ENCODE results near the gene RAB11FIP3. TPM values are rescaled to one million over a fixed set of nuclear protein-coding genes. Genes with fewer than 3 reads are reported as not detected.

The RAB11FIP3 gene
- total RNA-seq, 2 donors from 2014 or later: 19.9 to 43.8 TPM

GRCh38 chr16:378821-379182 is 46.6 kb upstream of the RAB11FIP3 start:
- peaks cover 32% of the 10 kb centered on the region for H3K36me3 ChIP-seq
- H3K4me1 ChIP-seq: peaks cover 0 to 42% of the 10 kb centered on the region in 2 donors
- no peak for DNase-seq (ENCODE audit: low spot score)
- no peaks in the 10 kb centered on the region for H3K27me3 ChIP-seq
- TF ChIP-seq, protein P1, sequence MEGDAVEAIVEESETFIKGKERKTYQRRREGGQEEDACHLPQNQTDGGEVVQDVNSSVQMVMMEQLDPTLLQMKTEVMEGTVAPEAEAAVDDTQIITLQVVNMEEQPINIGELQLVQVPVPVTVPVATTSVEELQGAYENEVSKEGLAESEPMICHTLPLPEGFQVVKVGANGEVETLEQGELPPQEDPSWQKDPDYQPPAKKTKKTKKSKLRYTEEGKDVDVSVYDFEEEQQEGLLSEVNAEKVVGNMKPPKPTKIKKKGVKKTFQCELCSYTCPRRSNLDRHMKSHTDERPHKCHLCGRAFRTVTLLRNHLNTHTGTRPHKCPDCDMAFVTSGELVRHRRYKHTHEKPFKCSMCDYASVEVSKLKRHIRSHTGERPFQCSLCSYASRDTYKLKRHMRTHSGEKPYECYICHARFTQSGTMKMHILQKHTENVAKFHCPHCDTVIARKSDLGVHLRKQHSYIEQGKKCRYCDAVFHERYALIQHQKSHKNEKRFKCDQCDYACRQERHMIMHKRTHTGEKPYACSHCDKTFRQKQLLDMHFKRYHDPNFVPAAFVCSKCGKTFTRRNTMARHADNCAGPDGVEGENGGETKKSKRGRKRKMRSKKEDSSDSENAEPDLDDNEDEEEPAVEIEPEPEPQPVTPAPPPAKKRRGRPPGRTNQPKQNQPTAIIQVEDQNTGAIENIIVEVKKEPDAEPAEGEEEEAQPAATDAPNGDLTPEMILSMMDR (IDR thresholded peaks at IDR 0.05): no peak
- no peak overlapping the region for H3K4me3 ChIP-seq
- no peak overlapping the region for H3K27ac ChIP-seq
- no peaks in the 10 kb centered on the region for H3K9me3 ChIP-seq

DNA sequence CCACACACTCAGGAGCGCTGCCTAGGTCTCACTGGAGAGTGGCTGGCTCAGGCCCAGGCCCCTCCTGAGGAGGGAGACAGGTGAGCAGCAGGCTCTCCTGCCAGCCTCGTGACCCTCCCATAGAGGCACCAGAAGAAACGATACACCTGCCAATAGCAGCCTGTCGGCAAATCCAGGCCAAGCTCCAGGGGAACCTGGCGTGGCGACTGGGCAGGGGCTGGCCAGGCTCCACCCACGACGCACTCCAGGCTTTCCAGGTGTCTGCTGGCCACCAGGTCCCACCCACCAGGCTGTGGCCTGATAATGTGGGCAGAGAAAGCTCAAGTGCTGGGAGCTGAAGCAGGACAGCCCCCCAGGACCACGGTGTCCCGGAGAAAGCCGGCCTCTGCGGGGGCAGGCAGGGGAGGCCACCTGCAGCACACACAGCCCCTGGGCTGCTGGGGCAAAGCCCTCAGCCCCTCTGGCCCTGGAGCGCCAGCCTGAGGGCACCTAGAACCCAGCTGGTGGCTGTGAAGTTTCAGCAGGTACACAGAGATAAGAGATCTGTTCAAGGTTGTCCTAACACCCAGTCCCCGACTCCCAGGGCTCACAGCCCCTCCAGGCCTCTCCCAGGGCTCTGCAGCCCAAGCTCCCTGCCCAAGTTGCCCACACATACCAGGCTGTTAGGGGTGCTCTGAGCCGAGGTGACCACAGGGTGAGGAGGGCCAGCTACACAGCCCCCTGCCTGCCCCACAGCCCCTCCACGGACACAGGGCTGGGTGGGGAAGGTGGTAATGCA is 46.1 kb upstream of the RAB11FIP3 start:
- no peak overlapping the region for H3K4me3 ChIP-seq
- peaks cover 0 to 48% of the 10 kb centered on the region in 2 donors for H3K4me1 ChIP-seq
- DNase-seq (ENCODE audit: low spot score): no peak
- H3K27me3 ChIP-seq: no peaks in the 10 kb centered on the region
- H3K9me3 ChIP-seq: no peaks in the 10 kb centered on the region
- TF ChIP-seq, protein P1 (IDR thresholded peaks at IDR 0.05): no peak
- H3K36me3 ChIP-seq: peaks cover 27% of the 10 kb centered on the region
- H3K27ac ChIP-seq: no peak overlapping the region

DNA sequence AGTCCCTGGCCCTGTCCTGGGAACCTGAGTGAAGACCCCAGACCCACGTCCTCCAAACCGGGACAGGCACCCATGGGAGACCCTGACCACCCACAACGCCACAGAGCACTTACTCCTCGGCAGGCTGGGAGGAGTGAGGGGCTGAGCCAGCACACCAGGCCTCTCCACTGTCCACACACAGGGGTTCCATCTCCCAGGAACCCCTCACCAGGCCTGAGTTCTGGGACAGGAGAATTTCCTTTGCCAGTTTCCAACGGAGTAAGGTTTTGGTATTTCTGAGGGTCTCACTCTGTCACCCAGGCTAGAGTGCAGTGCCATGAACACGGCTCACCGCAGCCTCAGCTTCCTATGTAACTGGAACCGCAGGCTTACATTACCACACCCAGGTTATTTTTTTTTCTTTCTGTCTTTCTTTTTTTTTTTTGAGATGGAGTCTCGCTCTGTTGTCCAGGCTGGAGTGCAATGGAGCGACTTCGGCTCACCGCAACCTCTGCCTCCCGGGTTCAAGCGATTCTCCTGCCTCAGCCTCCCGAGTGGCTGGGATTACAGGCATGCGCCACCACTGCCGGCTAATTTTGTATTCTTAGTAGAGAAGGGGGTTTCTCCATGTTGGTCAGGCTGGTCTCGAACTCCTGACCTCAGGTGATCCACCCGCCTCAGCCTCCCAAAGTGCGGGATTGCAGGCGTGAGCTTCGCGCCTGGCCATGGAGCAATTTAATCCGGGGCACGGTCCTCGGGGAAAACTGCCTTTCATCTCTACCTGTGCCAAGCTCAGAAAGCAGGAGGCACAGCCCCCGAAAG is 45.3 kb upstream of the RAB11FIP3 start:
- Histone ChIP-seq H3K4me3 (peak overlapping the region in 1 of 2 donors; percentile 97), H3K27me3 (no peaks in the 10 kb centered on the region), H3K9me3 (no peaks in the 10 kb centered on the region), H3K4me1 (peaks cover 0 to 50% of the 10 kb centered on the region in 2 donors), H3K27ac (peak overlapping the region in 1 of 2 donors; percentile 75), H3K36me3 (peaks cover 20% of the 10 kb centered on the region)
- TF ChIP-seq, protein P1 (IDR thresholded peaks at IDR 0.05): no peak
- no peak for DNase-seq (ENCODE audit: low spot score)

GRCh38 chr16:380762-381011 is 44.8 kb upstream of the RAB11FIP3 start:
- Histone ChIP-seq H3K27me3 (no peaks in the 10 kb centered on the region), H3K4me3 (peak overlapping the region; percentile 95 to 97), H3K36me3 (peaks cover 18% of the 10 kb centered on the region), H3K4me1 (peaks cover 0 to 50% of the 10 kb centered on the region in 2 donors), H3K9me3 (no peaks in the 10 kb centered on the region), H3K27ac (peak overlapping the region in 1 of 2 donors; percentile 75)
- no peak for DNase-seq (ENCODE audit: low spot score)
- TF ChIP-seq, protein P1 (IDR thresholded peaks at IDR 0.05): no peak

DNA sequence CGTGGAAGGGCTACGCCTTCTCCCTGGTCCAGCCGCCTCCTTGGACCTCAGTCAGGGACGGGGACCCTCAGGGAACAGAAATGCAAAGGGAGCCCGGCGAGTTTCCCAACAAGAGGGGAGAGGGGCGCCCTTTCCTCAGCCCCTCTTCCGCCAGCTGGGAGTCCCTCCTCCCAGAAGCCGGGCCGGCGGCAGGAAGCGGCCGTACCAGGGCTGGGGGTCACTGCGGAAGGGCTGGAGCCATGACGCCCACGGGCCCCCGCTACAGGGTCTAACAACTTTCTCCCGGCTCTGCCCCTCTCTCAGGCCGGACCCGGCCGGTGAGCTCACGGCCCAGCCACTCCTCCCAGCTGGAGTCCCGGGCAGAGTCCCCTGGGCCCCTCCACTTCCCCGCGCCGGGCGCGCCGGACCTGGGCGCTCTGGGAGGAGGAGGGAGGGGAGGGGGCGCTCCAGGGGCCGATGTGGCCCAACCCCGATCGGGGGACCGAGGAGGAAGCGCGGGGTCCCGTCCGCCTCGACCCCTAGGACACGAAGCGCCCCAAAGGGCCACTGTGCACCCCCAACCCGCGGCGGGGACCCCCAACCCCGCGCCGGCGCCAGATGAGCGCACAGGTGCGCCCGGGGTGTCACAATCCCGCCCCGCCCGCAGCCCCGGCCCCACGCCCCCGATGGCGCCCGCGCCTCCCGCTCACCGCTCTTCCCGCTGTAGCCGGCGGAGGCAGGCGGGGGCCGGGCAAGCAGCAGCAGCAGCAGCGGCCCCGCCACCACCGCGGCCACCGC is 44.2 kb upstream of the RAB11FIP3 start:
- peak overlapping the region; percentile 95 to 97 for H3K4me3 ChIP-seq
- TF ChIP-seq, protein P1 (IDR thresholded peaks at IDR 0.05): no peak
- H3K4me1 ChIP-seq: peaks cover 0 to 50% of the 10 kb centered on the region in 2 donors
- peaks cover 13% of the 10 kb centered on the region for H3K36me3 ChIP-seq
- H3K27me3 ChIP-seq: no peaks in the 10 kb centered on the region
- H3K27ac ChIP-seq: peak overlapping the region; percentile 69 to 75
- no peaks in the 10 kb centered on the region for H3K9me3 ChIP-seq
- no peak for DNase-seq (ENCODE audit: low spot score)

All from right atrium auricular region (tissue), 2 donors.